ENCODE measurements around the gene BTN2A1.
"Not testable (repeated sequence)": the region's sequence is repeated elsewhere in the genome, so short reads cannot be mapped to it uniquely, and the experiment has no call there.

BTN2A1 gene

DNA sequence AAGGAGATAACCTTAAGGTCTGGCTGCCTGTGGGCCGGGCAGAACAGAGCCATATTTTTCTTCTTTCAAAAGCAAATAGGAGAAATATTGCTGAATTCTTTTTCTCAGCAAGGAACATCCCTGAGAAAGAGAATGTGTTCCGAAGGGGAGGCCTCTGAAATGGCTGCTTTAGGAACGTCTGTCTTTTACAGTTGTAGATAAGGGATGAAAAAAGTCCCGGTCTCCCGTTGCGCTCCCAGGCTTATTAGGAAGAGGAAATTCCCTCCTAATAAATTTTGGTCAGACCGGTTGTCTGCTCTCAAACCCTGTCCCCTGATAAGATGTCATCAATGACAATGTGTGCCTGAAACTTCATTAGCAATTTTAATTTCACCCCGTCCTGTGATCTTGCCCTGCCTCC, 24.1 kb upstream of the BTN2A1 start:
- DNase-seq, result not testable (repeated sequence)

DNA sequence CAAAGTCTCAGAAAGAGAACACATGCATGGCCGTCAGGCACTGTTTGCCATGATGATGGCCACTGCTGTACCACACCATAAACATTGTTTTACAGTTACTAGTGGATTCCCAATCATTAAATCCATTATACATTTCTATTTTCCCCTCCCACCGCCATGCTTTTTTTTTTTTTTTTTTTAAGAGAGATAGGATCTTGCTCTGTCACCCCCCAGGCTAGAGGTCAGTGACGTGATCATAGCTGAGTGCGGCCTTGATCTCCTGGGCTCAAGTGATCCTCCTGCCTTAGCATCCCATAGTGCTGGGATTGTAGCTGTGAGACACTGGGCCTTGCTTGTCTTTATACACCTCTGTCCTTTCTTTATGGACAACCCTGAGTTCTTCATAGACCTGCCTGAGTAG, 21.7 kb upstream of the BTN2A1 start:
- no peak for DNase-seq

GRCh38 chr6:26437550-26437949, 20.2 kb upstream of the BTN2A1 start:
- no peak for DNase-seq

DNA sequence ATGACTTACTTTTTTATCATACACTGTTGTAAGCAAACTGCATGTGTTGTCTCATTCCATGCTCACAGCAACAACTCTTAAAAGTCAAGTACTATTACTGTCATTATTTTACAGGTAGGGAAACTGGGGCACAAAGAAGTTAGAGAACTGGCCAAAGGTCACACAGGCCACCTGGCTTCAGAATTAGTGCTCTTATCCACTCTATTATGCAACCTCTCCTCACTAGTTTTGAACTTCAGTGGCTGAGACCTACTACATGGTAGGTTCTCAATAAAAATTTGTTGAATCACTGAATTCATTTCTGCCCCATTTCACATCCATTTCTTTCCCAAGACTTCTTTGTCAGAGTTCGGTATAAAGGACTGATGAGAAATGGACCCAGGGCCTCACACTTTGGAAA, 19.8 kb upstream of the BTN2A1 start:
- DNase-seq, result no peak

DNA sequence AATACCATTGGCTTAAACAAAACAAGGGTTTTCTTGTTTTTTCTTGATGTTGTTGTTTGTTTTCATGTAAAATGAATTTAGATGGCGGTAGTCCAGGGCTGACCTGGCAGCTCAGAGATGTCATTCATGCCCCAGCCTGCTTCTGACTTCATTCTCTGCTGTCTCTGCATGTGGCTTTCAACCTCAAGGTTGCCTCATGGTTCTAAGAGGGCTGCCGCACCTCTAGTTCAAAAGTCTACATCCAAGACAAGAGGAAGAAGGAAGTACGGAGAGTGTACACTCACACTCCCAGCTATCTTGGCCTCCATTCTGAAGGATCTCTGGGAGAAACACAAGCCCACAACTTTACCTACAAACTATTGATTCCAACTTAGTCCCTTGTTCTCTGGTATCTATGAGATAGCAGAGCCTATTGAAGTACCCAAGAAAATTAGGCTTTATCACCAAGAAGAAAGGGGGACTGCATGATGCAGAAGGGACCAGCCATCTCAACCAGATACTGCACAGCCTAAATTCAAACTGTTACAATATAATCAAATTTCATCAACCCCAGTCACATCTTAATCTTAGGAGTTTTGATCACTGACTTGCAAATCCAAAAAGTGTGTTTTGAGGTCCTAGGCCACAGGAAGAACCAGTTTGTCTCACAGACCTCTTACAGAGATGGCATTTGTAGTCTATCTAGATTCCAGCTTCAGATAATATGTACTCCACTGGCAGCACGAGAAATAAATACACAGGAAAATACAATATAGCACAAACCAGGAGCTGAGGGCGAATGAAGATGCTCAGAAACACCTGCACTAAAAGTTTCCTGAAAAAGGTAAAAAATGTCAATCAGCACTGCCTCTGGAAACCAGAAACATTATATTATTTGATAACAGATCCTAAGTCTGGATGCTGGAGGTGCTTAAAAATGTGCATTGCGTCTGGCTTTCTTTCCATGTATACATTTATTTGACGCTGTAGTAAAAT, 18.3 kb upstream of the BTN2A1 start:
- no peak for DNase-seq

- no peak for DNase-seq
These were observed 16.8 kb upstream of the BTN2A1 start for GRCh38 chr6:26440977-26441358.

DNA sequence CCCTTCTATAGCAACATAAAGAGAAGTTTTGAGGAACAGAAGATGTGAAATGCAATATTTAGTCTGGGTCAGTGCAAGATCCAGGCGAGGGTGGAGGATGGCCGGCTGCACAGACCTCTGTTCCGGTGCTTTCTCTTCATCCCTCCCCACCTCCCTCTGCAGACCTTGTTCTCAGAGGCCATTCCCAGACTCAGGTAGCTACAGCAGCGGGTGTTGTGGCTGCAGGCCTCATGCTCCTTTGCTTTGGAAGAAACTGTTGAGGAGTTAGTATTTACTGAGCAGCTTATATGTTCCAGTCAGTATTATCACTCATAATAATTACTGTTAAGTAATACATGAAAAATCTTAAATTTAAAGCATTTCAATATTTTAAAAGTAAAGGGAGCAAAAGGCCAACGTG, 15.8 kb upstream of the BTN2A1 start:
- DNase-seq, result no peak

DNA sequence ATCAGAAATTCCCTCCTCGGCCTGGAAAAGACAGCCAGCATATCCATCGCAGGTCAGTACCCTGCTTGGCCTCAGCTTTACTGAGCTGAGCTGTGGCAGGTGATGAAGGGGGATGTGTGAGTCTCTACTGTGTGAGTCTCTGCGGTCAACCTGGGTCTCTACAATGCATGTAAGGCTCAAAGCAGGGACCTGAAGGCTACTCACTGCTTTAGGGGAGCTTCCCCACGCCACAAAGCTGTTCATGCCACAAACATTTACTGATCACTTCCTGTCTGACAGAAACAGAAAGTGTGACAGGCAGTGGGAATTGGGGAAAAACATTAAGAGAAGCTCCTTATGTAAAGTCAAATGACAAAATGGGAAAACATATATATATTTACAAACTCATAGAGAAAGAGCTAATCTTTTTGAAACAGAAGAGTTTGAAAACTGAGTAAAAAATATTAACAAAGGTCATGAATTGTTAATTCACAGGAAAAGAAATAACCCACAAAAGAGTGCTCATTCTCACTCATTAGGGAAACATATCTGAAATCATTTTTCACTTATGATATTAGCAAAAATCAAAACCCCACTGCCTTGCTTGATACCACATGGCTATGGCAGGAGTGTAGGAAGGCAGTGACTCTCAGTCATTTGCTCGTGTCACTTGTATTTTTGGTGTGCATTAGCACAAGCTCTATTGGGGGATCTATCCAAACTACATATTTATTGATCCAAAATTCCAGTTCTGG, 11.7 kb upstream of the BTN2A1 start:
- no peak for DNase-seq

DNA sequence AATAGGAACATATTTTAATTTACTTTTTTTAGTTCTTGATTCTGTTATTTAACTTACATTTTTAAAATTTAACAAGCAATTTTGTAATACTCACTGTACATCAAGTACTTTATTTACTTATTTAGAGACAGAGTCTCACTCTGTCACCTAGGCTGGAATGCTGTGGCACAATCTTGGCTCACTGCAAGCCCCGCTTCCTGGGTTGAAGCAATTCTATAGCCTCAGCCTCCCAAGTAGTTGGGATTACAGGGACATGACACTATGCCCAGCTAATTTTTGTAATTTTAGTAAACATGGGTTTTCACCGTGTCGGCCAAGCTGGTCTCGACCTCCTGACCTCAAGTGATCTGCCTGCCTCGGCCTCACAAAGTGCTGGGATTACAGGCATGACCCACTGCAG, 10.5 kb upstream of the BTN2A1 start:
- no peak for DNase-seq

GRCh38 chr6:26450240-26450639, 7.5 kb upstream of the BTN2A1 start:
- no peak for DNase-seq

- no peak for DNase-seq
These were observed 5.0 kb upstream of the BTN2A1 start for GRCh38 chr6:26452631-26453235.

DNA sequence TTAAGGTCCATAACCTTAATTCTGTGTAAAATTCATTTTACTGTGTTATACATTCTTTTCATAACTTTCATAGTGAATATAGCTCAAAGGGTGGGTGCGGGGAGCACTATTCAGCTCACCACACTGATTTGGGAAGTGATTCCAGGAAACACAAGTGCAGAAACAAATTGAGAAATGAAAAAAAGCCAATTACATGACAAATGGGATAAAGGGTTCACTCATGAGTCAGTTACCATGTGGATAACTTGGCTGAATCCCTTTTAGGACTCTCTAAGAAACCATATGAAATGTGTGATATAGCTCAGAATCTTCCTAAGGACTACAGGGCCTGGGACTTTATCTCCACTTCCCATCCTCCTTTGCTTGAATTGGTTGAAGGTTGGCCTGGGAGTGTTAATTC, 3.1 kb upstream of the BTN2A1 start:
- no peak for DNase-seq

- no peak for DNase-seq
These were observed 2.3 kb upstream of the BTN2A1 start for GRCh38 chr6:26455357-26455970.

DNA sequence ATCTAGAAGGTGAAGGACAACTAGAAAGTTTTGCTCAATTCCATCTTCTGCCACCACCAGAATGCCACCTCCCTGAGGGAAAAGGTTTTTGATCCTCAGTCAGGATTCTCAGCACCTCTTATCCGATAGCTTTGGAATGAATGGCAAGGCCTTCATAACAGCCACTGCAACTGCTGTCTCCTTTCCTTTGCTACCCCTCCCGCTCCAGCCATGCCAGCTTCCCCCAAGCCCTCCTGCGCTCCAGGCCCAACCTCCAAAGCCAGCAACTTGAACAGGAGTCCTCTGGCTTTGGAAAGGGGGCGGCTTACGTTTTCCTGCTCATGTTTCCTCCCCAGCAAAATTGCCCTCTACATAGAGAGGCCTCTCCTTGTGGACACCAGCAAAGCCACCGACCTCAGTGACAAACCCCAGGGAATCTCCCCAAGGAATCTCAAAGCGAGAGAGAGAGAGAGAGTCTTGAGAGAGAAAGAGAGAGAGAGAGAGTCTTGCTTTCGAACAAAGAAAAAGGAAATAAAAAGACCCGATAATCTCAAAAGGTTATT, 420 bp upstream of the BTN2A1 start:
- DNase-seq, result no peak

DNA sequence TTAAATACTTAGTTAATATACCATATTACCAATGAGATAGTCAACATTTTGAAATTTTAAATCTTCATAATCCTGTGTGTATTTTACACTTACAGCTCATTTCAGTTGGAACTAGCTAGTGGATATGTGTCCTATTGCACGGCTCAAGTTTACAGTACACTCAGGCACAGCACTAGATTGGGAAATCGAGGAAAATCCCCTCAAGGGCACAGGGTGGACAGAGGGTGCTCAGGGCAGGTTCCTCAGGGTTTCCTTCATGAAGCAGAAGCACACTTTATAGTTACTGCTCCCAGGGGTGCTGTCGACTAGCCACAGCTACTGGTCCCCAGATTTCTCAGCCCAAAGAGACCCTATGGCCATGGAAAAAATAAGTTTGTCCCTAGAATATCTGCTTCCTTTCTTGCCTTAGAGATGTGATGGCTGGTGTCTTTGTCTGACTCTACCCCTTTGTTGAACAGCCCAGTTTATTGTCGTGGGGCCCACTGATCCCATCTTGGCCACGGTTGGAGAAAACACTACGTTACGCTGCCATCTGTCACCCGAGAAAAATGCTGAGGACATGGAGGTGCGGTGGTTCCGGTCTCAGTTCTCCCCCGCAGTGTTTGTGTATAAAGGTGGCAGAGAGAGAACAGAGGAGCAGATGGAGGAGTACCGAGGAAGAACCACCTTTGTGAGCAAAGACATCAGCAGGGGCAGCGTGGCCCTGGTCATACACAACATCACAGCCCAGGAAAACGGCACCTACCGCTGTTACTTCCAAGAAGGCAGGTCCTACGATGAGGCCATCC, 1.5 kb downstream of the BTN2A1 start:
- DNase-seq, result no peak

GRCh38 chr6:26461353-26461752, 3.6 kb downstream of the BTN2A1 start:
- DNase-seq, result not testable (repeated sequence)

GRCh38 chr6:26464014-26464413, 6.3 kb downstream of the BTN2A1 start:
- DNase-seq, result no peak

DNA sequence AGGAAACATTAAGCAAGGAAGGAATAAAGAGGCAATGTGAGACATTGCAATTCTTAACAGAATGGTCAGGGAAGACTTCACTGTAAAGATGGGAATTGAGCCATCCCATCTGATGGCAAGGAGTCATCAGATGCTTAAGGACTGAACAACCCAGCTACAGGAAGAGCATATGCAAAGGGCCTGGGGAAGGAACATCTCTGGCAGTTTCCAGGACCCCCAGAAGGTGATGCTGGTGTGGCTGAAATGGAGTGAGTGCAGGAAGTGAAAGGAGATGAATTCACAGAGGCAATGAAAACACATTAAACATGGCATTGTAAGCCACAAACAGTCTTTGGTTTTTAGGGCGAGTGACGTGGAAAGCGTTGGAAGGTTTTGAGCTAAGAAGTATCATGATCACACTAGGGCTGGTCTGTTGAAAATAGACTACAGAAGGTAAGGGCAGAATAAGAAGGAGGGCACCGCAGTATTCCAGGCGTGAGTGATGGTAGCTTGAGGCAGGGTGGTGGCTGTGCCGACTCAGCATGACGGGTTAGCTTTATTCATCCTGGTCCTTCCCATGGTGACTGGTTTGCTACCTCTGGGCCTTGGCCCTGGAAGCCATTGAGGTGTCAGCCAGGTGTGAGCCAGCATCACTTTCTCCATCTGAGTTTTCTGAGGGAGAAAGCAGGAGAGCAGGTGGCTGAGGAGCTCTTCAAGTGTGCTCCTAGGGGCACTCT, 6.8 kb downstream of the BTN2A1 start:
- no peak for DNase-seq

DNA sequence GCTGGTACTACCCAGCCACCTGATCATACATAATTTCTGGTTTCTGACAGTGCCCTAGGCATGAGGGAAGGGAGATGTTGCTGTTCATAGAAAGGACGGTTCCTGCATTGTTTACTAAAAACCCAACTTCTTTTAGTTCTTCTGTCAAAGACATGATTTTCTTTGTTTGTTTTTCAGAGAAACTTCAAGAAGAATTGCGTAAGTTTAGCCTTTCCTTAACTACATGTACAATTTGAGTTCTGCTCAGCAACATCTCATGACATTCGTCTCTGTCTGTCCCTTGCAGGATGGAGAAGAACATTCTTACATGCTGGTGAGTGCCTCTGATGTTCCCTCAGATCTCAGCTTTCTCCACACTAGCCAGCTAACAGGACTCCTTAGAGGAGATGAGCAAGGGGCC, 8.0 kb downstream of the BTN2A1 start:
- no peak for DNase-seq

DNA sequence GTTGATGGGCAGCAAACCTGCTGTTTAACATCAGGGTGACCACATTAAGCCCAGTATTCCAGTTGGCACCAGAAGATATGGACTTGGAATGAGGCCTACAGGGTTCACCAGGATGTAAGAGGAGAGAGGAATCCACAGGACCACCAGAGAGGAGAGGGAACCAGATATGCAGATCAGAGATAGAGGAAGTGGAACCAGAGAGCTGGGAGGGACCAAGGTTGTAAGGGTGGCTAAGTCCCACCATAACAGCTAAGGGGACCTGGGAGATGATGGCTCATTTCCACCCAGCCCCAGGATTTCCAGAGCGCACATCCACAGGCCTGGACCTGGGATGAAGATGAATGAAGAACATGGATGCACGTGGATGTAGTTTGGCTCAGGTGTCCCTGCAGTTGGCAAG, 11.1 kb downstream of the BTN2A1 start:
- DNase-seq, result no peak

- DNase-seq, result no peak
These were observed 12.9 kb downstream of the BTN2A1 start for GRCh38 chr6:26470643-26471042.

DNA sequence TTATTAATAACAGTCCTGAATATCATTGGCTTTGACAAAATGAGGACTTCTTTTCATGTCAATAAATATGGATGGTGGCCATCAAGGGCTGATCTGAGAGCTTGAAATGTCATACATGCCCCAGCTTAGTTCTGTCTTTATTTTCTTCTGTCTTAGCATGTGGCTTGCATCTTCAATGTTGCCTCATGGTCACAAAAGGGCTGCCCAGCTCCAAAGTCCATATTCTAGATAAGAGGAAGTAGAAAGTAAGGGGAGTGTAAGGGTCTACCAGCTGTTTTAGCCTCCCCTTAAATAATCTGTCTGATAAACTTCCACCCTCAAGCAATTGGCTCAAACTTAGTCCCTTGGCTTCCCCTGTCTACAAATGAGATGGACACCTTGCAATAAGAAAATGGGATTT, 14.2 kb downstream of the BTN2A1 start:
- no peak for DNase-seq
